ENCODE measurements around the gene ATP4A. TPM values are rescaled to one million over a fixed set of nuclear protein-coding genes. Genes with fewer than 3 reads are reported as not detected.
A peak's percentile ranks its signal among the peaks of the same experiment; 100 is the strongest.

The ATP4A gene
- not detected for total RNA-seq

- peaks cover 0 to 5% of the 10 kb centered on the region in 2 donors for H3K27me3 ChIP-seq
- H3K4me3 ChIP-seq: no peak within 1 kb of the TSS
- no peaks in the 10 kb centered on the region for H3K36me3 ChIP-seq
- peaks cover 0 to 3% of the 10 kb centered on the region in 2 donors for H3K4me1 ChIP-seq
- H3K9me3 ChIP-seq: no peaks in the 10 kb centered on the region
- no peak within 1 kb of the TSS for H3K27ac ChIP-seq
- DNase-seq (ENCODE audit: low spot score): no peak
- no peak for TF ChIP-seq CTCF (IDR thresholded peaks at IDR 0.05)
Measured at GRCh38 chr19:35563207-35563829, at the start of gene ATP4A. ATP4A (minus strand) TSS chr19:35563658; CDS start chr19:35563629, 29 bp downstream.

- peak; percentile 97 for DNase-seq (ENCODE audit: low spot score)
- peaks cover 0 to 3% of the 10 kb centered on the region in 2 donors for H3K9me3 ChIP-seq
- H3K27me3 ChIP-seq: no peaks in the 10 kb centered on the region
- TF ChIP-seq CTCF (IDR thresholded peaks at IDR 0.05): peak in 1 of 2 donors; percentile 30
- peaks cover 0 to 12% of the 10 kb centered on the region in 2 donors for H3K4me1 ChIP-seq
- H3K4me3 ChIP-seq: peak within 1 kb of the TSS; percentile 64 to 69
- H3K27ac ChIP-seq: peak within 1 kb of the TSS; percentile 50 to 55
- no peaks in the 10 kb centered on the region for H3K36me3 ChIP-seq
Measured at GRCh38 chr19:35612559-35613321, 49.3 kb upstream of the ATP4A start, which contains the start of gene HAUS5. HAUS5 (plus strand) TSS chr19:35612735; CDS start chr19:35612795, 60 bp downstream.

- H3K4me1 ChIP-seq: peaks cover 0 to 12% of the 10 kb centered on the region in 2 donors
- no peaks in the 10 kb centered on the region for H3K27me3 ChIP-seq
- peaks cover 0 to 9% of the 10 kb centered on the region in 2 donors for H3K9me3 ChIP-seq
- DNase-seq (ENCODE audit: low spot score): no peak
- no peaks in the 10 kb centered on the region for H3K36me3 ChIP-seq
- no peak for TF ChIP-seq CTCF (IDR thresholded peaks at IDR 0.05)
- no peak overlapping the region for H3K27ac ChIP-seq
- peak overlapping the region; percentile 64 to 69 for H3K4me3 ChIP-seq
Measured at GRCh38 chr19:35612224-35612558, 48.7 kb upstream of the ATP4A start.

- Histone ChIP-seq H3K27me3 (no peaks in the 10 kb centered on the region), H3K27ac (no peak overlapping the region), H3K9me3 (peaks cover 0 to 12% of the 10 kb centered on the region in 2 donors), H3K4me1 (peaks cover 0 to 12% of the 10 kb centered on the region in 2 donors), H3K36me3 (no peaks in the 10 kb centered on the region), H3K4me3 (no peak overlapping the region)
- no peak for TF ChIP-seq CTCF (IDR thresholded peaks at IDR 0.05)
- no peak for DNase-seq (ENCODE audit: low spot score)
Measured at GRCh38 chr19:35609851-35610353, 46.4 kb upstream of the ATP4A start.

GRCh38 chr19:35608251-35608650, 44.8 kb upstream of the ATP4A start:
- DNase-seq (ENCODE audit: low spot score): no peak
- Histone ChIP-seq H3K27ac (no peak overlapping the region), H3K9me3 (peaks cover 0 to 12% of the 10 kb centered on the region in 2 donors), H3K36me3 (no peaks in the 10 kb centered on the region), H3K4me1 (peaks cover 0 to 12% of the 10 kb centered on the region in 2 donors), H3K27me3 (no peaks in the 10 kb centered on the region), H3K4me3 (no peak overlapping the region)
- no peak for TF ChIP-seq CTCF (IDR thresholded peaks at IDR 0.05)

All from right atrium auricular region (tissue), 2 donors.